HG03045 (cell line): Measurements from ENCODE around the gene PYGO1.
"Not testable (repeated sequence)": the region's sequence is repeated elsewhere in the genome, so short reads cannot be mapped to it uniquely, and the experiment has no call there.

Source experiments
- ATAC-seq: cut with Tn5 transposase; IDR thresholded peaks from one replicate; pipeline ENCODE4 v1.9.1; 2021; ENCODE audit warnings: mild to moderate bottlenecking, moderate library complexity; ENCODE audit not compliant: unreplicated experiment

PYGO1 gene

DNA sequence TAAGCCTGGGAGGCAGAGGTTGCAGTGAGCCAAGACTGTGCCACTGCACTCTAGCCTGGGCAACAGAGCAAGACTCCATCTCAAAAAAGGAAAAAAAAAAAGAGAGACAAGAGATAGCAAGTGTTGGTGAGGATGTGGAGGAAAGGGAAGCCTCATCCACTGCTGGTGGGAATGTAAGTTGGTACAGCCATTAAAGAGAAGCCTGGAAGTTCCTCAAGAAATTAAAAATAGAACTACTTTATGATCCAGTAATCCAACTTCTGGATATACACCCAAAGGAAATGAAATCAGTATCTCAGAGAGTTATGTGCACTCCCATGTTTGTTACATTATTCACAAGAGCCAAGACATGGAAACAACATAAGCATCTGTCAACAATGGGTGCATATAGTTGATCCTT is 14.9 kb downstream of the PYGO1 start:
- ATAC-seq, result no peak

DNA sequence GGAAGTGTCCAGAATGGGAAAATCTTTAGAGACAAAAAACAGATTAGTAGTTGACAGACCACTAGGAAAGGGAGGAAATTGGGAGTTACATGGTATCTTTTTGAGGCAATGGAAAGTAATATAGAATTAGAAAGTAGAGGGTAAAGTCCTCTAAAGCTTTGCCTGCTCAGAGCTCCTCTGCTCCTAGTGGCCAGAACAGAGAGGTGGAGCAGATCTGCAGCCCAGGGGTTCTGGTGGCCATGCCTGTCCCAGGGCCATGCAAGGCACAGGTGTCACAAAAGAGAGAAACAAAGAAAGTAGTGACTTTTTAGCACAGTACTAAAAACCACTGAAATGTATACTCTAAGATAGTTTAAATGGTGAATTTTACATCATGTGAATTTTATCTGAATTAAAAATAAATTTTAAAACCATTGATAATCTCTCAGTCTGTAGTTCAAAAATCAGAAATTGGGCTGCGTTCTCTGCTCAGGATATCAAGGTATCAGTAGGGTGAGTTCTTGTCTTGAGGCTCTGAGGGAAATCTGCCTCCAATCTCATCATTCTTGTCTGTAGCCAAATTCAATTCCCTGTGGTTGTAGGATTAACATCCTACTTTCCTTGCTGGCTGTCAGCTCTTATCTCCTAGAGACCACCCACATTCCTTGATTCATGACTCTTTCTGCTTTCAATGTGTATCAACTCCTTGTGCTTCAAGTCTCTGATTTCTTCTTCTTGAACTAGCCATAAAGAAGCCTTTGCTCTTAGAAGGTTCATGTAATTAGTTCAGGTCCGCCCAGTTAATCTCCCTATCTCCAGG is 23.6 kb downstream of the PYGO1 start:
- no peak for ATAC-seq

DNA sequence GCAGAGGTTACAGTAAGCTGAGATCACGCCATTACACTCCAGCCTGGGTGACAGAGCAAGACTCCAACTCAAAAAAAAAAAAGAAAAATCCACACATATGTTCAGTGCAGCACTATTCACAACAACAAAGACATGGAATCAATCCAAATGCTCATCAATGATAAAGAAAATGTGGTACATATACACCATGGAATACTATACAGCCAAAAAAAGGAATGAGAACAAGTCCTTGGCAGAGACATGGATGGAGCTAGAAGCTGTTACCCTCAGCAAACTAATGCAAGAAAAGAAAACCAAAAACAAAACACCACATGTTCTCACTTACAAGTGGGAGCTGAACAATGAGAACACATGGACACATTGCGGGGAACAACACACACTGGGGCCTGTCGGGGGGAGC is 25.5 kb downstream of the PYGO1 start:
- ATAC-seq, result no peak

DNA sequence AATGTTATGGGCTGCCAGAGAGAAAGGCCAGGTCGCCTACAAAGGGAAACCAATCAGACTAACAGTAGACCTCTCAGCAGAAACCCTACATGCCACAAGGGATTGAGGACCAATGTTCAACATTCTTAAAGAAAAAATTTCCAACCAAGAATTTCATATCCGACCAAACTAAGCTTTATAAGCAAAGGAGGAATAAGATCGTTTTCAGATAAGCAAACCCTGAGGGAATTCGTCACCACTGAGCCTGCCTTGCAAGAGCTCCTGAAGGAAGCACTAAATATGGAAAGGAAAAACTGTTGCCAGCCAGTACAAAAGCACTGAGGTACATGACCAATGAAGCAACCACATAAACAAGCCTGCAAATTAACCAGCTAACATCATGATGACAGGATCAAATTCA is 33.1 kb downstream of the PYGO1 start:
- ATAC-seq, result no peak

DNA sequence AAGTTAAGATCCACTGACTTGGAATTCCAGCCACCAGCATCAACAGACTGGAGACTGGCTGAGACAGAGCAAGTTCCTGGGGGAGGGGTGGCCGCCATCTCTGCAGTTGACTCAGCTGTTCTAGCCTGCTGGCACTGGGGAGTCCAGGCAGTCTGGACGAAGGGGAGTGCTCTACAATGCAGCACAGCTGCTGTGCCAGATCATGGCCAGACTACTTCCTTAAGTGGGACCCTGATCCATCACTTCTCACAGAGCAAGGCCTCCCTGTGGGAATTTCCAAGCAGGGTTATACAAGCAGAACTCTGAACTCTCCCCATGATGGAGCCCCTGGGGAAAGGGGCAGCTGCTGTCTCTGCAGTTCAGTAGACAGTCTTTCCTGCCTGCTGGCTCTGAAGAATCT is 35.2 kb downstream of the PYGO1 start:
- no peak for ATAC-seq

DNA sequence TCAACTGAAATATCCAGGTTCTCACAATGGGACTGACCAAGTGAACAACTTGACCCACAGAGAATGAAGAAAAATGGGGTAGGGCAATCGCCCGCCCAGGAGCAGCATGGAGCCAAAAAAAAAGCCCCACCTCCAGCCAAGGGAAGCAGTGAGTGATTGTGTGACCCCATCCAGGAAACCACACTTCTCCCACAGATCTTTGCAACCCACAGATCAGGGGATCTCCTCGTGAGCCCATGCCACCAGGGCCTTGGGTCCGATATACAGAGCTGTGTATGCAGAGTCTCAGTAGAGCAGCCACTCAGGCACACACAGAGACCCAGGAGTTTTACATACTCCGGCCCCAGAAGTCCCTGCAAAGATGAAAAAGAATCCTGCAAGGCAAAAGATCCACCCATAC is 35.7 kb downstream of the PYGO1 start:
- ATAC-seq, result no peak

DNA sequence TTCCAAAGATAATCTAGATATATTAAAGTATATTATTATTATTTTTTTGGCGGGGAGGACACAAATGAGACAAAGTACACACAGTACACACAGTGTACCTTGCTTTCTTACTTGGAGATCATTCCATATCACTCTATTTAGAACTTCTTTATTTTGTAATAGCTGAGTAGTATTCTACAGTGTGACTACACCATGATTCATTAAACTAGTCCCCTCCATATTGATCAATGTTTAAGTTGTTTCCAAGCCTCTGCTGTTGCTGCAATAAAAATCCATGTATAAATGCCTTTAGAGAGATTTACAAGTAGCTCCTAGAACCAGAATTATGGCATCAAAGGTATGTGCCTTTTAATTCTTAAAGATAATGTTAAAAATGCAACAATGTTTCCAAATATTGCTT is 38.8 kb downstream of the PYGO1 start:
- ATAC-seq, result no peak

DNA sequence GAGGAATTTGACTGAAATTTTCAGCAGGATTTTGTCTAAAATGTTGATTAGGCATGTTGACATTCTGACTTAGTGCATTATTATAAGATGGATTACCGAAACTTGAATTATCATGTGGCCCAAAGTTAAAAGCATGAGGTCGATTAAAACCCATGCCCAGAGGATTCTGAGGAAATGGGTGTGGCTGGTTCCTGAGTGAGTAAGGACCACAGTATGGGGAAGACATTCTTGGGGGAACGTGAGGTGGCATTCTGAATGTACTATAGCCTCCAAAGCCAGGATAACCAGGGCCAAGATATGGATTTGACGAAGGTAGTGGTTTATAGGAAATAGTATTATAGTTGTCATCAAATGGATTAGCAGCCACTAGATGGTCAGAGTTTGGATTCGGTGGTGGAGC is 41.4 kb downstream of the PYGO1 start:
- no peak for ATAC-seq

DNA sequence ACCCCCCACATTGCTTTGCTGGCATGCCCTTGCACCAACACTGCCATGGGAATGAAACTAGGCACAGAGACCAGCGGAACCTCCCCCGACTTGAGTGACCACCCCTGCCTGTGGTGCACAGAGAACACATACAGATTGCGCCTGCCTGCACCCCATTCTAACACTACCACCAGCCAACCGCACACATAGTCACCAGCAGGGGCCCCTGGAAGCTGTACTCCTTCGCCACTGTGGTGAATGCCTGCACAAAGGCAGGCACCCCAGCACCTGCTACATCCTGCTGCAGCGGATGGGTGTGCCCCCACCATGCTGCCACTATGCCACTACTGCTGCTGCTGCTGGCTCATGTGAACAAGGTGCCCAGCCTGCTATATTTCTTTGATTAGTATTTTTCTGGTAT is 52.7 kb downstream of the PYGO1 start:
- ATAC-seq, result no peak

DNA sequence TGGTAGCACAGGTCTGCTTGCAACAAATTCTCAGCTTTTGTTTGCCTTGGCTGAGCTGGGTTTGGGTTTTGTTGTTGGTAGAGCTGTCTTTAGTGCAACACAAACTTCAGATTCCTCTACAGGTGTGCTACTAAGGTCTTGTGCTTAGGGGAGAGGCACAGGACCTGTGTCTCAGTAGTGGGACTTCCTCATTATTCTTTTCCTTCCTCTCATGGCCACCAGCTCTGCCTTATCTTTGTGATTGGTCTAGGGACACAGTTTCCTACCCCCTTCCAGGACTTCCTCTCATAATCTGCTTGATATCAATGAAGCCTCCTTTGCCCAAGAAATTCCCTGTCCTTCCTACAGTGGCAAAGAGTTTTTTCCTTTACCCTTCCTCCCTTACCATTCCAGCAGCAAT is 55.2 kb downstream of the PYGO1 start:
- ATAC-seq, result no peak

DNA sequence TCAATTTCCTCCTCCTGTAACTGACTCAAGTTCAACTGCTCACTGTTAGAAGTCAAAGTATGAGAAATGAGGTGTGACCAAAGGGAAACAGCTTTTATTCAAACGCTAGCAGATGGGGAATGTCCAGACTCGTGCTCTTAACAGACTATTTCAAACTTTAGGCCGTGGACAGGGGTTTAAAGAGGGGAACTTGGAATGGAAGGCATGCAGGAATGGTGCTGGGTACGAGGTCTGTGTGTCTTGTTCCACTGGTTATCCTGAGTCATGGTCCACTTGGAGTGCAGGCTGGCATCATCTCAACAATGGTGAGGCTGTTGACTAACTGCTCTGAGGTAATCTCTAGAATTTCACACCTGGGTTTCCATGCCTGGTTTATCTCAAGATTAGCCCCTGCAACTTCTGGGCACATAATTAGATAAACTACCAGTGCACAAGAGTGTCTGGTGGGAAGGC is 57.3 kb downstream of the PYGO1 start:
- ATAC-seq, result no peak

DNA sequence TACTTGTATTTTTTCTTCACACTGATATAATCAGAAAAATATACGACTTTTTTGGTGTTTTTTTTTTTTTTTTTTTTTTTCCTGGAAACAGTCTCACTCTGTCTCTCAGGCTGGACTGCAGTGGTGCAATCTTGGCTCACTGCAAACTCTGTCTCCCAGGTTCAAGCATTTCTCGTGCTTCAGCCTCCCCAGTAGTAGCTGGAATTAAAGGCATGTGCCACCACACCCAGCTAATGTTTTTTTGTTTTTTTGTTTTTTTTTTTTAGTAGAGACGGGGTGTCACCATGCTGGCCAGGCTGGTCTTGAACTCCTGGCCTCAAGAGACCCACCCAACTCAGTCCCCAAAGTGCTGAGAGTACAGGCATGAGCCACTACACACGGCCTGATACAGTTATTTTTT is 59.3 kb downstream of the PYGO1 start:
- ATAC-seq, result no peak

DNA sequence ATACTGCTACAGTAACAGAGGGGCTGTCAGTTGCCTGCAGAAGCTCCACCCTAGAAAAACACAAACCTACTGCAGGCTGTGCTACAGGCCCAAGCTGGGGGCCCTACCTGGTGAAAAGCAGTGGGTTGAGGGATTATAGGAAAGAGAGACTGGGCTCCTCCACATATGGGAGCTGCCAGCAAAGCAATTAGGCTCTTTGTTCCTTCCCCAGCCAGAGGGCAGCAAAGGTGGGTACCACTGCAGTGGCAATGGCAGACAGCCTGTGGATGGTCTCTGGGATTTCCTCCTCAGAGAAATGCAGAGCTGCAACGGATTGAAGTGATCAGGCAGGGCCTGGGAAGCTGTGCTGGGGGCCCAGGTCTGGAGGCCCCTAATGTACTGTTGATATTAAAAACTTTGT is 61.0 kb downstream of the PYGO1 start:
- ATAC-seq, result no peak

DNA sequence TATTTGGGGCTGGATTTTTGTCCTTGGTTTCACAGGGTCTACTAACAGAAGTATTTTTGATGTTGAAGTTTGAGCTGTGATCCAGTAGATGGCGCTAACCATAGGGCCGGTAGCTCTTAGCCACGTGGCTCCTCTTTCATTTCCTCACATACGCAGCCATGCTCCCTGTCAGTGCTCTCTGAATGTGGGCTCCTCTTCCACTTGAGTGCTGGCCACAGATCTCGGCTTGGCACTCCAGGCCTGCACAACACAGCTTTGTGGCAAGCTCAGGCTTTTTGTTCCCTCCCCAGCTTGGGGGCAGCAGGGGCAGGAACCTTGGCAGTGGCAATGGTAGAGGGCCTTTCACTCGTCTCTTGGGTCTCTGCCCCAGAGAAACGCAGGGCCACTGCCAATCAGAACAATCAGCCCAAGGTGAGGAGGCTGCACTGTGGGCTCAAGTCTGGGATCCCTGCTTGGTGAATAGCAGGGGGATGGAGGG is 61.5 kb downstream of the PYGO1 start:
- ATAC-seq, result peak; percentile 84

DNA sequence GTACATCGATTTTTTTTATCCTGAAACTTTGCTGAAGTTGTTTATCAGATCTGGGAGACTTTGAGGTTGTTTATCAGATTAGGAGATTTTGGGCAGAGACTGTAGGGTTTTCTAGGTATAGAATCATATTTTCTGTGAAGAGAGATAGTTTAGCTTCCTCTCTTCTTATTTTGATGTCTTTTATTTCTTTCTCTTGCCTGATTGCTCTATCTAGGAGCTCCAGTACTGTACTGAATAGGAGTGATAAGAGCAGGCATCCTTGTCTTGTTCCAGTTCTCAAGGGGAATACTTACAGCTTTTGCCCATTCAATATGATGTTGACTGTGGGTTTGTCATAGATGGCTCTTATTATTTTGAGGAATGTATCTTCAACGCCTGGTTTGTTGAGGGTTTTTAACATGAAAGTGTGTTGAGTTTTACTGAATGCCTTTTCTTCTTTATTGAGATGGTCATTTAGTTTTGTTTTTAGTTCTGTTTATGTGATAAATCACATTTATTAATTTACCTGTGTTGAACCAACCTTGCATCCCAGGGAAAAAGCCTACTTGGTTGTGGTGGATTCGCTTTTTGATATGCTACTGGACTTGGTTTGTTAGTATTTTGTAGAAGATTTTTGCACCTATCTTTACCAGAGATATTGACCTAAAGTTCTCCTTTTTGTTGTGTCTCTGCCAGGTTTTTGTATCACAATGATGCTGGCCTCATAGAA is 65.2 kb downstream of the PYGO1 start:
- ATAC-seq, result no peak

DNA sequence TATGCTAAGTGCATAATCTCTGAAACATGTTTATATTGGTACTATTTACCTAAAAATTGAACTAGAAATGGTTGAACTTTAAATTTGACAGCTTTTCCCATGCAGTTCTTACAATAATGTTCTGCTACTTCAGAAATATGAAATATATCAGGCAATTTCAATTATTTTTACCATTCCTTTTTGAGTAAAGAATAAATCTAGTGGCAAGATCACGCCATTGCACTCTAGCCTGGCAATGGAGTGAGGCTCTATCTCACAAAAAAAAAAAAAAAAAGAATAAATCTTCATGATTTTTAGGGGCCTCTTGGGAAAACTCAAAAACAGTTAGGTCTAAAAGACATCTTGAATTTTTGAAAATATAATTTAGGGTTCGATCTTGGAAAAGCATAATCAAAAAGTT is 69.5 kb downstream of the PYGO1 start:
- no peak for ATAC-seq

DNA sequence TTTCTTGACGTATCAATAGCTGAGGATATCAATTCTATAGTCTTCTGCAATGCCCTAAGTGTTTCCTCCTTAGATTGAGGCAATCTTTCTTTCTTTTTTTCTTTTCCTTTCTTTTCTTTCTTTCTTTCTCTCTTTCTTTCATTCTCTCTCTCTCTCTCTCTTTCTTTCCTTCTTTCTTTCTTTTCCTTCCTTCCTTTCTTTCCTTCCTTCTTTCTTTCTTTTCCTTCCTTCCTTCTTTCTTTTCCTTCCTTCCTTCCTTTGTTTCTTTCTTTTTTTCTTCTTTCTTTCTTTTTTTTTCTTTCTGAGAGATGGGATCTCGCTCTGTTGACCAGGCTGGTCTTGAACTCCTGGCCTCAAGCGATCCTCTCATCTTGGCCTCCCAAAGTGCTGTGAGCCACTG is 70.1 kb downstream of the PYGO1 start:
- ATAC-seq, result no peak

DNA sequence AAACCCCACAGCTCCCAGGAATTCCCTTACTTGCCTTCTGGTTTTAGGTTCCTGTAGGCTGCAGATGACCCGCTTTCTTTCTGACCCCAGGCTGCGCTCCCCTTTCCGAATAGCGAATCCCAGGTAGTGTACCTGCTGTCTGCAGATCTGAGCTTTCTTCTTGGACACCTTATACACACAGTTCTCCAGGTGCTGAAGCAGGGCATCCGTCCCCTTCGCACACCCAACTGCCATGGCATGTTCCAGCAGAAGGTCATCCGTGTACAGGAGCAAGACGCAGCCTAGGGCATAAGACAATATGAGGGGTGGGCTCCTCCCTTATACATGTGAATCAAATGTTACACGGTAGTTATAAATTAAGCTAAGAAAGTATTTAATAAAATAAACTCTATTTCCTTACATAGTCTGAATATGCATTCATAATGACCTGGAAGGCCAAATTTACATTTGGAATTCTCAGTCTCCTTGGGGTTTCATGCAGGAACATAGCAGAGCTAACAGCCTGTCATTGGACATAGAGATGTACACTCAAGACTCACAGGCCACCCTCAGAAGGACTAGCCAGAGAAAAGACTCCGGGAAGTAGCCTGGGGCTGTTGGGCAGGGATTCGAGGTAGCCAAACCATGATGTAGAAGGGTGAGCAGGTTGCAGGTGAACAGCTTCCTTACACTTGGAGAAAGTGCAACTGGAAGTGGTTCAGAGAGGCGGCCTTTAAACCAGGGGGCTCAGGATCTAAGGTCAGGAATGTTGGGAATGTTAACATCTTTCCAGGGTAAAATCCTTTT is 72.0 kb downstream of the PYGO1 start:
- no peak for ATAC-seq

DNA sequence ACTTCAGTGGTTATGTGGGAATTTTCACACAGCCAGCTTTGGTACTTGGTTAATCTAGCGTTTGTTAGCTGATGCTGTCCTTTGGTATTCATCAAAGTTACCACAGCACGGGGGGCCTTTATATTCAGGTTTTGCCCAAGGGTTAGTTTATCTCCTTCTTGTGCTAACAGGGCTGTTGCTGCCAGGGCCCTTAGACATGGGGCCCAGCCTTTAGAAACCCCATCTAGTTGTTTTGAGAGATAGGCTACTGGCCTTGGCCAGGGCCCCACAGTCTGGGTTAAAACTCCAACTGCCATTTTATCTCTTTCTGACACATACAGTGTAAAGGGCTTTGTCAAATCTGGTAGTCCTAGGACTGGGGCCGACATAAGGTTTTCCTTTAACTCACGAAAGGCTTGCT is 72.7 kb downstream of the PYGO1 start:
- no peak for ATAC-seq

DNA sequence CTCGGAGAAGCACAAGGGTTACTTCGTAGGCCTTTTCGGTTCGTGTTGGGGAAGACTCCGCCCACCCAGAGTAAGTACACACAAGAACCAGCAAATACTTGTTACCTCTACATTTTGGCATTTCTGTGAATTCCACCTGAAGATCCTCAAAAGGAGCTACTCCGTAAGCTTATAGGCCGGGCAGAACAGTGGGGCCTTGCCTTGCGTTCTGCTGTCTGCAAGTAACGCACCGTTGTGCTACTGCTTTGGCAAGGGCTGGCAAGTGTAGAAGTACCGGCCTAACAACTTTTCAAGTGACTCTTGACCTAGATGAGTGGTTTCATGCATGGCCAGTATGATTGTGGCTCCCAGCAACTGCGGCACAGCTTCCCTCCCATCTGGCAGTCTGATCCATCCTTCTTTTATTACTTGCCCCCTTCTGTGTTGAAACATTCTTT is 73.7 kb downstream of the PYGO1 start:
- no peak for ATAC-seq

DNA sequence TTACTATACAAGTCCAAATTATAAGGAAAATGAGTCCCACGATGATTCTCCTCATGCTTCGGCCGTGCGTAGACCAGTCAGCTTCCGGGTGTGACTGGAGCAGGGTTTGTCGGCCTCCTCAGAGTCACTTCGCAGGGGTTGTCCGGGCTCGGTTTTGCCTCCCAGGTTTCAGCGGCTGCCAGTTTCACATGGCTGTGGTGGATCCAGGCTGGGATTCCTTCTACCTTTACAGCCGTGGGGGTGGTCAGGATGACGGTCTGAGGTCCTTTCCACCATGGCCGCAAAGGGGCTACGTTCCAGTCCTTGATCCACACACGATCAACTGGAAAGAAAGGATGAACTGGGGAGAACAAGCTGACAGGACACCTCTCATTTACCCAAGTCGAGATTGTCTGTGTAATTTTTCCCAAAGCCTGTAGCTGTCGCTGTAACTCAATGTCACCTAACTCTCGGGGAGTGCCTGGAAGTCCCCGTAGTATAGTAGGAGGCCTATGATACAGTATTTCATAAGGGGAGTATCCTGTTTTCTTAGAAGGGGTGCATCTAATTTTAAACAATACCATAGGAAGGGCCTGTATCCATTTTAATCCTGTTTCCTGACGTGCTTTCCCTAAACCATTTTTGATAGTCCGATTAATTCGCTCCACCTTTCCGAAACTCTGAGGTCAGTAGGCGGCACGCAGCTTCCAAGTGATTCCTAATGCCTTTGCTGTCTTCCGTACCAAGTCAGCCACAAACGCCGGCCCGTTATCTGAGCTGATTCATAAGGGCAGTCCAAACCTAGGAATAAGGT is 74.3 kb downstream of the PYGO1 start:
- ATAC-seq, result not testable (repeated sequence)
